D721Med (cell line): ENCODE measurements around the gene CBX5.
"Not testable (repeated sequence)": the region's sequence is repeated elsewhere in the genome, so short reads cannot be mapped to it uniquely, and the experiment has no call there.

Experiments used
- DNase-seq: peaks from one replicate; pipeline ENCODE4 v3.0.0; 2011; ENCODE audit warnings: low spot score; ENCODE audit not compliant: insufficient read length
- FAIRE-seq: peaks from 2 replicates; lab custom pipeline; 2011; peaks lifted over from hg19 to GRCh38; lab: Jason Lieb, UNC
- TF ChIP-seq, protein P1 (sequence below): IDR thresholded peaks from 2 replicates; pipeline ENCODE4 v1.5.1; 2012; ENCODE audit warnings: mild to moderate bottlenecking, control low read depth; ENCODE audit not compliant: insufficient read depth; ENCODE audit errors: missing control alignments

Gene CBX5

GRCh38 chr12:54199917-54200316 is 80.0 kb downstream of the CBX5 start:
- TF ChIP-seq, protein P1, sequence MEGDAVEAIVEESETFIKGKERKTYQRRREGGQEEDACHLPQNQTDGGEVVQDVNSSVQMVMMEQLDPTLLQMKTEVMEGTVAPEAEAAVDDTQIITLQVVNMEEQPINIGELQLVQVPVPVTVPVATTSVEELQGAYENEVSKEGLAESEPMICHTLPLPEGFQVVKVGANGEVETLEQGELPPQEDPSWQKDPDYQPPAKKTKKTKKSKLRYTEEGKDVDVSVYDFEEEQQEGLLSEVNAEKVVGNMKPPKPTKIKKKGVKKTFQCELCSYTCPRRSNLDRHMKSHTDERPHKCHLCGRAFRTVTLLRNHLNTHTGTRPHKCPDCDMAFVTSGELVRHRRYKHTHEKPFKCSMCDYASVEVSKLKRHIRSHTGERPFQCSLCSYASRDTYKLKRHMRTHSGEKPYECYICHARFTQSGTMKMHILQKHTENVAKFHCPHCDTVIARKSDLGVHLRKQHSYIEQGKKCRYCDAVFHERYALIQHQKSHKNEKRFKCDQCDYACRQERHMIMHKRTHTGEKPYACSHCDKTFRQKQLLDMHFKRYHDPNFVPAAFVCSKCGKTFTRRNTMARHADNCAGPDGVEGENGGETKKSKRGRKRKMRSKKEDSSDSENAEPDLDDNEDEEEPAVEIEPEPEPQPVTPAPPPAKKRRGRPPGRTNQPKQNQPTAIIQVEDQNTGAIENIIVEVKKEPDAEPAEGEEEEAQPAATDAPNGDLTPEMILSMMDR = no peak
- DNase-seq = no peak

DNA sequence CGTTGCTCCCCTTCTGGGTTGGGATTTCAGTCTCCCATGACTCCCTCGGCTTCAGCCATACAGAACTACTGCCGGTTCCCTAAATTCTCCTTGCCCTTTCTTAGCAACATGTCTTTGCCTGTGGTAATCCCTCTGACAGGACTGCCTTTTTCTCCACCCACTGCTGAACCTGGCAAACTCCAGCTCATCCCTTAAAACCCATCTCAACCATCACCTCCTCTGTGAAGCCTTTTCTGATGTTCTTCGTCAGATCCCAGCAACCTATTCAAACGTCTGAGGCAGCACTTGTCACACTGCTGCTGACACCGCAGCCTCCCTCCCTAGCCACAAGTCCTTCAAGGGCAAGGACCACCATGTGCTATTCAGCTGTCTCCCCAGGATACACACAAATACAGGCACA is 80.9 kb downstream of the CBX5 start:
- FAIRE-seq = no peak
- DNase-seq = no peak
- TF ChIP-seq, protein P1 = no peak

More at GRCh38 chr12:54199917-54200316, 80.0 kb downstream of the CBX5 start:
- no peak for FAIRE-seq

GRCh38 chr12:54197431-54197909 is 82.5 kb downstream of the CBX5 start:
- DNase-seq (no peak), FAIRE-seq (no peak)
- TF ChIP-seq, protein P1 = no peak

DNA sequence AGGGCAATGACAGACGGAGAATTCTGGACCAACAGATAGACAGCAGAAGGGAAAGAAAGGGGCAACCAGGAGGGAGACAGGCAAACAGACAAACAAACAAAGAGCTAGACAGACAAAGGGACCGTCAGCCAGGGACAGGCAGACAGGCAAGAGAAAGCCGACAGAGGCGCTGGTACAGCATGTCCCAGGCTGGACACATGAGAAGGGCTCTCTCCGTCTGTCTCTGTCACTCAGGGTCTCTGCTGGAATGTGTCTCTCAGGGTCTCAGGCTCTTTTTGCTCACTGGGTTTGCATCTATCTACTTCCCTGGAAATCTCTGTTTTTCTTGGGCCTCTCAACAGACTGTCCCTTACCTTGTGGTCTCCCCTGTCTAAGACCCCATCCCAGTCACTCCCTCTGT is 82.9 kb downstream of the CBX5 start:
- FAIRE-seq (no peak), DNase-seq (no peak)
- TF ChIP-seq, protein P1 = no peak

GRCh38 chr12:54196396-54196795 is 83.5 kb downstream of the CBX5 start:
- DNase-seq = no peak
- FAIRE-seq = no peak
- TF ChIP-seq, protein P1 = no peak

GRCh38 chr12:54195737-54196347 is 84.1 kb downstream of the CBX5 start:
- FAIRE-seq = no peak
- TF ChIP-seq, protein P1 = no peak
- DNase-seq = no peak

- FAIRE-seq (no peak), DNase-seq (no peak)
- TF ChIP-seq, protein P1 = no peak
These were observed 84.7 kb downstream of the CBX5 start for GRCh38 chr12:54195080-54195736.

DNA sequence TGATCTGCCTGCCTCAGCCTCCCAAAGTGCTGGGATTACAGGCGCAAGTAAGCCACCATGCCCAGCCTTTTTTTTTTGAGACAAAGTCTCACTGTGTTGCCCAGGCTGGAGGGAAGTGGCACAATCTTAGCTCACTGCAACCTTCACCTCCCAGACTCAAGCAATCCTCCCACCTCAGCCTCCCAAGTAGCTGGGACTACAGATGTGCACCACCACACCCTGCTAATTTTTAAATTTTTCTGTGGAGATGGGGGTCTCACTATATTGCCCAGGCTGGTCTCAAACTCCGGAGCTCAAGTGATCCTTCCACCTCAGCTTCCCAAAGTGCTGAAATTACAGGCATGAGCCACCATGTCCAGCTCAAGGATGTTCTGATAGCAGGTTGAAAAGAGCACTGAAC is 85.3 kb downstream of the CBX5 start:
- DNase-seq, FAIRE-seq: not testable (repeated sequence)
